GM23248 (cell line): ENCODE data around the gene AP2A2. TPM values are rescaled to one million over a fixed set of nuclear protein-coding genes. Genes with fewer than 3 reads are reported as not detected.

ENCODE experiments used
- DNase-seq: peaks from one replicate; pipeline ENCODE4 v3.0.0-alpha.2; 2015
- H2AFZ ChIP-seq: fragments of 200-600 bp; sonication (generic); 2 replicates; pipeline ENCODE4 v1.6.1; 2016; ENCODE audit warnings: antibody characterized with exemption
- H3F3A ChIP-seq: fragments of 200-600 bp; sonication (generic); 2 replicates; pipeline ENCODE4 v1.6.1; 2016; ENCODE audit warnings: mild to moderate bottlenecking, antibody characterized with exemption, mixed run types; ENCODE audit not compliant: insufficient read depth
- H3K27ac ChIP-seq: fragments of 200-600 bp; sonication (generic); 2 replicates; pipeline ENCODE4 v1.5.1; 2016; ENCODE audit warnings: mild to moderate bottlenecking
- H3K27me3 ChIP-seq: fragments of 200-600 bp; sonication (generic); replicated peaks from 2 replicates; pipeline ENCODE4 v1.6.1; 2016; ENCODE audit warnings: mild to moderate bottlenecking; ENCODE audit not compliant: insufficient read depth
- H3K36me3 ChIP-seq: fragments of 200-600 bp; sonication (generic); 2 replicates; pipeline ENCODE4 v1.6.1; 2016; ENCODE audit warnings: low read depth, mild to moderate bottlenecking
- H3K4me1 ChIP-seq: fragments of 200-600 bp; sonication (generic); 2 replicates; pipeline ENCODE4 v1.6.1; 2016; ENCODE audit warnings: mild to moderate bottlenecking; ENCODE audit not compliant: insufficient read depth
- H3K4me2 ChIP-seq: fragments of 200-600 bp; sonication (generic); one replicate; pipeline ENCODE4 v1.6.1; 2016; ENCODE audit warnings: mild to moderate bottlenecking; ENCODE audit not compliant: unreplicated experiment
- H3K4me3 ChIP-seq: fragments of 200-600 bp; sonication (generic); 2 replicates; pipeline ENCODE4 v1.5.1; 2016; ENCODE audit warnings: mild to moderate bottlenecking
- H3K79me2 ChIP-seq: fragments of 200-600 bp; sonication (generic); 2 replicates; pipeline ENCODE4 v1.6.1; 2016; ENCODE audit warnings: mild to moderate bottlenecking; ENCODE audit not compliant: insufficient read depth
- H3K9ac ChIP-seq: fragments of 200-600 bp; sonication (generic); 2 replicates; pipeline ENCODE4 v1.6.1; 2016; ENCODE audit warnings: mild to moderate bottlenecking
- H3K9me2 ChIP-seq: fragments of 200-600 bp; sonication (generic); 2 replicates; pipeline ENCODE4 v1.6.1; 2016; ENCODE audit warnings: mixed run types, mild to moderate bottlenecking, moderate library complexity; ENCODE audit not compliant: insufficient read depth
- H3K9me3 ChIP-seq: fragments of 200-600 bp; sonication (generic); one replicate; pipeline ENCODE4 v1.6.1; 2017; ENCODE audit warnings: low read depth
- H4K20me1 ChIP-seq: fragments of 200-600 bp; sonication (generic); 2 replicates; pipeline ENCODE4 v1.6.0; 2016; ENCODE audit not compliant: insufficient read depth
- EZH2 ChIP-seq: fragments of 200-600 bp; sonication (generic); IDR thresholded peaks from 2 replicates; pipeline ENCODE4 v1.6.1; 2018; ENCODE audit warnings: antibody characterized with exemption, mild to moderate bottlenecking; ENCODE audit not compliant: insufficient read depth, poor library complexity, severe bottlenecking
- EZH2phosphoT487 ChIP-seq: fragments of 200-600 bp; sonication (generic); IDR thresholded peaks from 2 replicates; pipeline ENCODE4 v1.6.1; 2018; ENCODE audit warnings: antibody characterized with exemption, moderate library complexity, mild to moderate bottlenecking, low read depth; ENCODE audit not compliant: insufficient read depth
- WGBS, 2 experiments: methylation state at CpG; one replicate each; pipeline ENCODE4 v1.1.6; 2015 to 2017; ENCODE audit warnings: low lambda C conversion rate in 2 of 2, low coverage in 1 of 2; ENCODE audit errors: missing lambda C conversion rate in 2 of 2; 5-methylcytosine and 5-hydroxymethylcytosine counted together
- in situ Hi-C: fragments of 300-500 bp; cut with MboI; formaldehyde crosslinking; loops from 2 replicates; pipeline ENCODE4 v1.15.0; 2020
- polyA plus RNA-seq: library from polyadenylated mRNA; unstranded; fragments of >200 nt; fragmentation: Nextera tagmentation; extraction: Ambion mirVana; gene quantifications from 2 replicates; pipeline ENCODE4 v1.2.1, GENCODE V29; 2016
- total RNA-seq: library from RNA; depleted of rRNA; stranded (reverse); fragments of >200 nt; shearing (Covaris generic); gene quantifications from 2 replicates; pipeline ENCODE4 v1.2.3, GENCODE V29; 2014

The AP2A2 gene
- total and polyA plus RNA-seq, 2 experiments from 2014 or later = 31.1 to 38.3 TPM

DNA sequence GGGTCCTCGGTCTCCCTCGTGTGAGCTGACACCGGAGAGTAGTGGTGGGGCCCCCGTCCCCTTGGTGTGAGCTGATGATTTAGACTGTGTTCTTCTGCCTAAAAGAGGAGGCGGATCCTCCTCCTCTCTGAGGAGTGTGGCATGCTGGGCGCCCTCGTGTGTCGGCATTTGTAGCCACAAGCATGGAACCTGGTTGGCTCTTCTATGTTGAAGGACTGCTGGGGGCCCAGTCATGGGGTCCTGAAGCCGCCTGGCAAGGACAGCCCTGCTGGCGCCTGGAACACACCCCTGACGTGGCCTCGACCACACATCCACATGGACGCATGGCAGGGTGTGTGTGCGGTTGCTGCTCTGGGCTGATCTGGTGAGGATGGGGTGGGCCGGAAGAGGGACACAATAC, 50.2 kb downstream of the AP2A2 start:
- Histone ChIP-seq H3K27ac (no peak overlapping the region), H3K27me3 (no peaks in the 10 kb centered on the region), H3F3A (no peaks in the 10 kb centered on the region), H3K9me3 (no peaks in the 10 kb centered on the region), H3K4me1 (no peaks in the 10 kb centered on the region), H3K4me2 (no peak overlapping the region), H3K79me2 (peaks cover 37% of the 10 kb centered on the region), H4K20me1 (peaks cover 4% of the 10 kb centered on the region; the same call in 1 of the 2 replicates), H3K9ac (no peak overlapping the region), H3K36me3 (peaks cover 13% of the 10 kb centered on the region; the same call in 1 of the 2 replicates), H3K4me3 (no peak overlapping the region), H2AFZ (no peak overlapping the region), H3K9me2 (no peaks in the 10 kb centered on the region)
- peak; percentile 63 for DNase-seq
- 63 to 70% methylated on average over 15 of the region's 15 CpGs for WGBS, 2 experiments
- in situ Hi-C loops = no loop called here
- TF ChIP-seq EZH2 (no peak), EZH2phosphoT487 (no peak)

DNA sequence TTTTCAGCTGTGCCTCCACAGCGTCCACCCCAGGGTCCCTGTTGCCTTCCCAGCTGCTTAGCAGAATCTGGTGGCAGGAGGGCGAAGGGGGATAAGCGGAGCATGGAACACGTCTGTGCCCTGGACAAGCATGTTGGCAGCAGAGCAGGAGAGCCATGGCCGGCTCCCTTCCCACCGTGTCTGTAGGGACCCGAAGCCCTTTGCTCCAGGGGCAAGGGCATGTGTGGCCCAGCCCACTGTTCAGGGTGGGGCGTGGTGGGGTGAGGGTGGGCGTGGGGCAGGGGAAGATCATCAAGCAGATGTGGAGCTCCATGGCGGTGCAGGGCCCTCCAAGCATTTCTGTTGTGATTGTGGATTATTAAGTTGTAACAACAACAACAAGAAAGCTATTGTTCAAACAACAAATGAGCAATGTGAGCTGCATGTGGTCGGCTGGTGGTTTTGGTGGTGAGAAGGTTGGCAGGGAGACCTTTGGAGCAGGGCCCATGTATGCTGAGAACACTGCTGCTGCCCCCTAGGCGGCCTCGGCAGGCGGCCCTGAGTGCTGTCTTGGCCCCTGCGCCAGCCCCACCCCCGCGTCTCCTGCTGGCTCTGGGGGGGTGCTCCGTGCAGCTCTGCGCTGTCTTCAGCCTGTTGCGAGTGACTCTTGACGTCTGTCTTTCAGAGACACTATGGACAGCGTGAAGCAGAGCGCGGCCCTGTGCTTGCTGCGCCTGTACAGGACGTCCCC, 50.9 kb downstream of the AP2A2 start:
- peak; percentile 67 for DNase-seq
- Histone ChIP-seq H3K27me3 (no peaks in the 10 kb centered on the region), H3K27ac (no peak overlapping the region), H3K9me2 (no peaks in the 10 kb centered on the region), H2AFZ (no peak overlapping the region), H4K20me1 (peaks cover 4% of the 10 kb centered on the region; the same call in 1 of the 2 replicates), H3K79me2 (peaks cover 39% of the 10 kb centered on the region), H3K4me2 (no peak overlapping the region), H3K4me3 (no peak overlapping the region), H3K4me1 (no peaks in the 10 kb centered on the region), H3F3A (no peaks in the 10 kb centered on the region), H3K9ac (no peak overlapping the region), H3K9me3 (no peaks in the 10 kb centered on the region), H3K36me3 (peaks cover 19% of the 10 kb centered on the region; the same call in 1 of the 2 replicates)
- WGBS, 2 experiments = 57 to 59% methylated on average over 26 of the region's 26 CpGs
- in situ Hi-C loops = no loop called here
- no peak for TF ChIP-seq EZH2
- no peak for TF ChIP-seq EZH2phosphoT487

DNA sequence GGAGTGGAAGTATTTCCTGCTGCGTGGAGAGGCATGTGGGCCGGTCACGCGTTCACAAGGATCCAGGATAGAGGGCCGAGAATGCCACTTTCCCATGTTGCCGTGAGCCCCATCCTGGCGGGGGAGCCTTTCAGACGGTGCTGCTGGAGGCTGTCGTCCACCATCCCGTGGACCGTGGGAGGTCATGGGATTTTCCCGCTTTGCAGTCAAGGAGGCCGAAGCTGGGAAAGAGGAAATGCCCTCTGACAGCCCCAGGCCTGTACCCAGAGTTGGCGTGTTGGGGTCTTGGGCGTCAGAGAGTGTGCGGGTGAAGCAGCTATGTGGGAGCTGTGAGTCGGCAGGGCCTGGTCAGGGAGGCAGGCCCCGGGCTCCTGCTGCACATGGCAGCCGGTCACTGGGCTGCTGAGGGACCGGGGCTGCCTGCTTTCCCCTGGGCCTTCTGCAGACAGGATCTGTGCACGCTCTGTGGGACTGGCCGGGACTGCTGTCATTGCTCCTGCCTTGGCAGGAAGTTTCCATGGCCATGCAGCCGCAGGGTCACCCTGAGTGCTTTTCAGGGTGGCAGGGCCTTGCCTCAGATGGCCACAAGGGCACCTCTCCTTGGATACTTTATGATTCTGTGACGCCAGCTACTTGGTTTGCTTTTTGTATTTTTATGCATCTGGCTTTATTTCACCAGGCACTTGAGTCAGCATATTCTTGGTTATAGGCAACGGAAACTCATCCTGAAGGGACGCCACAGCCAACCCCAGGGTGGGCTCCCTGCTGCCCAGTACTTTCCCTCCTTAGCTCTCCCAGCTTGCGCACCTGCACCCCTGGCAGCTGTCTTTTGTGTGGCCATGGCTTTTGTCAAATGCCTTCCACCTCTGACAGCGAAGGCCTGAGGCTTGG, 52.4 kb downstream of the AP2A2 start:
- H2AFZ ChIP-seq = no peak overlapping the region
- DNase-seq = no peak
- H3K79me2 ChIP-seq = peaks cover 25% of the 10 kb centered on the region
- H4K20me1 ChIP-seq = peaks cover 4% of the 10 kb centered on the region; the same call in 1 of the 2 replicates
- no peaks in the 10 kb centered on the region for H3K9me3 ChIP-seq
- H3K4me2 ChIP-seq = no peak overlapping the region
- no peaks in the 10 kb centered on the region for H3K4me1 ChIP-seq
- TF ChIP-seq EZH2 (no peak), EZH2phosphoT487 (no peak)
- H3K27ac ChIP-seq = no peak overlapping the region
- H3K9ac ChIP-seq = no peak overlapping the region
- no peaks in the 10 kb centered on the region for H3K27me3 ChIP-seq
- in situ Hi-C loops = no loop called here
- H3F3A ChIP-seq = no peaks in the 10 kb centered on the region
- H3K9me2 ChIP-seq = no peaks in the 10 kb centered on the region
- H3K4me3 ChIP-seq = no peak overlapping the region
- 92 to 94% methylated on average over 28 of the region's 28 CpGs for WGBS, 2 experiments
- H3K36me3 ChIP-seq = peaks cover 20% of the 10 kb centered on the region; the same call in 1 of the 2 replicates

DNA sequence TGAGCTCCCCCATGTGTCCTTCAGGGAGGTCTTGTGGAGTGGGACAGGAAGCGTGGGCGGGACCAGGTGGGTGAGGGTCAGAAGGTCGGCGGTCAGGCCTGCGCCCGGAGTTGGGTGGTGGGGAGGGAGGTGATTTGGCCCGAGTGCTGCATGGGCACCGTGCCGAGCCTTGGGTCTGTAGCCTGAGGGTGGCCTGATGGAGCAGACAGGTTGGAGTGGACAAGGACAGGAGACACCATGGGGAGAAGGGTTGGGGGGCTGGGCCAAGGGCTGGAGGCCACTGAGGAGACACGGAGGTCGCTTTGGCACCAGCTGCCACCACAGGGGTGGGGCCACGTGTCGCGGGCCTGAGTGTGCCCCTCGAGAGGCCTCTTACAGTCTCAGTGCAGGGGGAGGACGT, 53.1 kb downstream of the AP2A2 start:
- no peak for DNase-seq
- in situ Hi-C loops = no loop called here
- Histone ChIP-seq H3K4me1 (no peaks in the 10 kb centered on the region), H3K27ac (no peak overlapping the region), H3K9me3 (no peaks in the 10 kb centered on the region), H3K9me2 (no peaks in the 10 kb centered on the region), H3F3A (no peaks in the 10 kb centered on the region), H3K27me3 (no peaks in the 10 kb centered on the region), H2AFZ (no peak overlapping the region), H3K9ac (no peak overlapping the region), H3K4me2 (no peak overlapping the region), H3K4me3 (no peak overlapping the region), H3K79me2 (peaks cover 23% of the 10 kb centered on the region; the same call in 1 of the 2 replicates), H3K36me3 (0 out of 2 replicates have a peak, but pooled peaks cover 18% of the 10 kb centered on the region), H4K20me1 (peaks cover 4% of the 10 kb centered on the region; the same call in 1 of the 2 replicates)
- no peak for TF ChIP-seq EZH2
- TF ChIP-seq EZH2phosphoT487 = no peak
- WGBS, 2 experiments = 83 to 92% methylated on average over 14 to 16 of the region's 16 CpGs
